HG03432 (cell line): ENCODE data around the gene ADGRA1.
"Not testable (repeated sequence)": the region's sequence is repeated elsewhere in the genome, so short reads cannot be mapped to it uniquely, and the experiment has no call there.

Experiments used
- ATAC-seq: cut with Tn5 transposase; IDR thresholded peaks from one replicate; pipeline ENCODE4 v1.9.1; 2021; ENCODE audit warnings: mild to moderate bottlenecking, moderate library complexity; ENCODE audit not compliant: unreplicated experiment

ADGRA1 gene

GRCh38 chr10:133126431-133127290 lies 38.9 kb downstream of the ADGRA1 start:
- no peak for ATAC-seq

GRCh38 chr10:133127291-133128125 lies 39.8 kb downstream of the ADGRA1 start:
- no peak for ATAC-seq

GRCh38 chr10:133128126-133129070 lies 40.7 kb downstream of the ADGRA1 start:
- ATAC-seq = no peak

- ATAC-seq = no peak
Observed at GRCh38 chr10:133129071-133129858, 41.5 kb downstream of the ADGRA1 start.

GRCh38 chr10:133129859-133130495 lies 42.3 kb downstream of the ADGRA1 start:
- no peak for ATAC-seq

GRCh38 chr10:133130602-133131001 lies 42.9 kb downstream of the ADGRA1 start:
- ATAC-seq = no peak

- no peak for ATAC-seq
Observed at GRCh38 chr10:133131053-133131452, 43.3 kb downstream of the ADGRA1 start.

GRCh38 chr10:133131734-133132472 lies 44.2 kb downstream of the ADGRA1 start:
- ATAC-seq = no peak

- no peak for ATAC-seq
Observed at GRCh38 chr10:133132473-133133291, 45.0 kb downstream of the ADGRA1 start.

- no peak for ATAC-seq
Observed at GRCh38 chr10:133133471-133134231, 45.9 kb downstream of the ADGRA1 start.

GRCh38 chr10:133134411-133135115 lies 46.8 kb downstream of the ADGRA1 start:
- ATAC-seq = no peak

GRCh38 chr10:133135116-133135465 lies 47.4 kb downstream of the ADGRA1 start:
- no peak for ATAC-seq

- not testable (repeated sequence) for ATAC-seq
Observed at GRCh38 chr10:133137486-133138145, 49.9 kb downstream of the ADGRA1 start.

- ATAC-seq = no peak
Observed at GRCh38 chr10:133139551-133140065, 51.9 kb downstream of the ADGRA1 start.

GRCh38 chr10:133140417-133141143 lies 52.9 kb downstream of the ADGRA1 start:
- ATAC-seq = no peak
